ENCODE data around the gene PARS2. TPM values are rescaled to one million over a fixed set of nuclear protein-coding genes. Genes with fewer than 3 reads are reported as not detected.

The PARS2 gene
- total RNA-seq, 4 donors from 2014 or later = 3.2 to 8.7 (median 5.8) TPM

GRCh38 chr1:54754045-54754444, 10.3 kb downstream of the PARS2 start:
- Histone ChIP-seq H3K36me3 (peaks cover 28% of the 10 kb centered on the region), H3K27me3 (no peaks in the 10 kb centered on the region), H3K9me3 (no peaks in the 10 kb centered on the region), H3K4me1 (no peaks in the 10 kb centered on the region), H3K4me3 (no peak overlapping the region), H3K27ac (no peak overlapping the region)
- 88% methylated on average over 19 of the region's 22 CpGs for WGBS
- no peak for DNase-seq (ENCODE audit: low spot score in 2 of 2)
- TF ChIP-seq, protein P1, sequence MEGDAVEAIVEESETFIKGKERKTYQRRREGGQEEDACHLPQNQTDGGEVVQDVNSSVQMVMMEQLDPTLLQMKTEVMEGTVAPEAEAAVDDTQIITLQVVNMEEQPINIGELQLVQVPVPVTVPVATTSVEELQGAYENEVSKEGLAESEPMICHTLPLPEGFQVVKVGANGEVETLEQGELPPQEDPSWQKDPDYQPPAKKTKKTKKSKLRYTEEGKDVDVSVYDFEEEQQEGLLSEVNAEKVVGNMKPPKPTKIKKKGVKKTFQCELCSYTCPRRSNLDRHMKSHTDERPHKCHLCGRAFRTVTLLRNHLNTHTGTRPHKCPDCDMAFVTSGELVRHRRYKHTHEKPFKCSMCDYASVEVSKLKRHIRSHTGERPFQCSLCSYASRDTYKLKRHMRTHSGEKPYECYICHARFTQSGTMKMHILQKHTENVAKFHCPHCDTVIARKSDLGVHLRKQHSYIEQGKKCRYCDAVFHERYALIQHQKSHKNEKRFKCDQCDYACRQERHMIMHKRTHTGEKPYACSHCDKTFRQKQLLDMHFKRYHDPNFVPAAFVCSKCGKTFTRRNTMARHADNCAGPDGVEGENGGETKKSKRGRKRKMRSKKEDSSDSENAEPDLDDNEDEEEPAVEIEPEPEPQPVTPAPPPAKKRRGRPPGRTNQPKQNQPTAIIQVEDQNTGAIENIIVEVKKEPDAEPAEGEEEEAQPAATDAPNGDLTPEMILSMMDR (IDR thresholded peaks at IDR 0.05) = no peak
- TF ChIP-seq EP300 (IDR thresholded peaks at IDR 0.05) (no peak), POLR2A (IDR thresholded peaks at IDR 0.05) (no peak), POLR2AphosphoS5 (IDR thresholded peaks at IDR 0.05) (no peak)

- TF ChIP-seq POLR2AphosphoS5 (IDR thresholded peaks at IDR 0.05) = no peak
- TF ChIP-seq, protein P1 (IDR thresholded peaks at IDR 0.05) = no peak
- TF ChIP-seq EP300 (IDR thresholded peaks at IDR 0.05) = no peak
- TF ChIP-seq POLR2A (IDR thresholded peaks at IDR 0.05) = no peak
- no peak for DNase-seq (ENCODE audit: low spot score in 2 of 2)
- H3K27ac ChIP-seq = no peak overlapping the region
- H3K27me3 ChIP-seq = no peaks in the 10 kb centered on the region
- no peak overlapping the region for H3K4me3 ChIP-seq
- H3K4me1 ChIP-seq = no peaks in the 10 kb centered on the region
- no peaks in the 10 kb centered on the region for H3K9me3 ChIP-seq
- H3K36me3 ChIP-seq = peaks cover 3% of the 10 kb centered on the region
- WGBS = 71% methylated on average over 4 of the region's 4 CpGs
These were observed 12.9 kb downstream of the PARS2 start for GRCh38 chr1:54751426-54751825.

DNA sequence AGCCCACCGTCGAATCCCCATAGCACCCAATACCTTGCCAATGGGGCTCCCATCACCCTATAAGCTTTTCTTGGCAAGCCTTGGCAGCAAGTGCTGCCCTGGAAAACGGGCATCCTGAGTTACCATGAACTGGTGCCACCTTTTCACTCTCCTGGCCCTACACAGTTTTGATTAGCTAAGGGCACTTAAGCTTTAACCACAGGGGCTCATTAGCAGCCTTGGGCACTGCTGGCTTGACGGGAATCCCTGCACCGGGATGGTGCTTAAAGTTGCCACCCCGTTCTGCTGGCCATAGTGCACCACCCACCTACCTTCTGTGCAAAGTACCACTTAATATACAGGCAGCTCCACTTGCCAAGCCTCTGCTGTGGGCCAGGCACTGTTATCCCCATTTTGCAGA, 13.7 kb downstream of the PARS2 start:
- 82% methylated on average over 6 of the region's 6 CpGs for WGBS
- Histone ChIP-seq H3K27me3 (no peaks in the 10 kb centered on the region), H3K4me3 (no peak overlapping the region), H3K9me3 (no peaks in the 10 kb centered on the region), H3K4me1 (no peaks in the 10 kb centered on the region), H3K27ac (no peak overlapping the region), H3K36me3 (no peaks in the 10 kb centered on the region)
- TF ChIP-seq, protein P1 (IDR thresholded peaks at IDR 0.05) = no peak
- TF ChIP-seq POLR2AphosphoS5 (IDR thresholded peaks at IDR 0.05) (no peak), POLR2A (IDR thresholded peaks at IDR 0.05) (no peak), EP300 (IDR thresholded peaks at IDR 0.05) (no peak)
- no peak for DNase-seq (ENCODE audit: low spot score in 2 of 2)

- no peaks in the 10 kb centered on the region for H3K9me3 ChIP-seq
- DNase-seq (ENCODE audit: low spot score in 2 of 2) = no peak
- no peaks in the 10 kb centered on the region for H3K27me3 ChIP-seq
- no peak for TF ChIP-seq POLR2A (IDR thresholded peaks at IDR 0.05)
- no peak for TF ChIP-seq POLR2AphosphoS5 (IDR thresholded peaks at IDR 0.05)
- no peak for TF ChIP-seq EP300 (IDR thresholded peaks at IDR 0.05)
- TF ChIP-seq, protein P1 (IDR thresholded peaks at IDR 0.05) = no peak
- H3K4me1 ChIP-seq = no peaks in the 10 kb centered on the region
- H3K4me3 ChIP-seq = no peak overlapping the region
- WGBS = no CpG with 5 or more reads among the region's 14 CpGs
- peaks cover 11% of the 10 kb centered on the region for H3K36me3 ChIP-seq
- H3K27ac ChIP-seq = no peak overlapping the region
These were observed 16.1 kb downstream of the PARS2 start for GRCh38 chr1:54748094-54748835.

GRCh38 chr1:54745864-54746263, 18.5 kb downstream of the PARS2 start:
- no peak for DNase-seq (ENCODE audit: low spot score in 2 of 2)
- WGBS = 96% methylated on average over 4 of the region's 4 CpGs

More at GRCh38 chr1:54745864-54746263, 18.5 kb downstream of the PARS2 start:
- TF ChIP-seq, protein P1 (IDR thresholded peaks at IDR 0.05) = no peak
- TF ChIP-seq POLR2A (IDR thresholded peaks at IDR 0.05) (no peak), POLR2AphosphoS5 (IDR thresholded peaks at IDR 0.05) (no peak), EP300 (IDR thresholded peaks at IDR 0.05) (no peak)
- Histone ChIP-seq H3K27me3 (no peaks in the 10 kb centered on the region), H3K36me3 (peaks cover 35% of the 10 kb centered on the region), H3K4me1 (no peaks in the 10 kb centered on the region), H3K9me3 (no peaks in the 10 kb centered on the region), H3K4me3 (no peak overlapping the region), H3K27ac (no peak overlapping the region)
